GM19099 (cell line): Measurements from ENCODE around the gene LGSN.

Experiments
- POLR2A ChIP-seq: IDR thresholded peaks from 3 replicates; pipeline ENCODE4 v1.6.1; 2011; ENCODE audit warnings: low read depth; ENCODE audit not compliant: insufficient read length; ENCODE audit errors: extremely low read depth

Gene LGSN

GRCh38 chr6:63267046-63267445, 52.7 kb downstream of the LGSN start:
- TF ChIP-seq POLR2A, result no peak

- no peak for TF ChIP-seq POLR2A
Measured at GRCh38 chr6:63263444-63263843, 56.3 kb downstream of the LGSN start.

- no peak for TF ChIP-seq POLR2A
Measured at GRCh38 chr6:63261820-63262219, 58.0 kb downstream of the LGSN start.

GRCh38 chr6:63259153-63259552, 60.6 kb downstream of the LGSN start:
- no peak for TF ChIP-seq POLR2A

- no peak for TF ChIP-seq POLR2A
Measured at GRCh38 chr6:63249875-63250482, 69.8 kb downstream of the LGSN start.

- no peak for TF ChIP-seq POLR2A
Measured at GRCh38 chr6:63246581-63246980, 73.2 kb downstream of the LGSN start.

GRCh38 chr6:63245909-63246308, 73.9 kb downstream of the LGSN start:
- no peak for TF ChIP-seq POLR2A

- no peak for TF ChIP-seq POLR2A
Measured at GRCh38 chr6:63245420-63245819, 74.4 kb downstream of the LGSN start.

GRCh38 chr6:63236398-63236817, 83.4 kb downstream of the LGSN start:
- no peak for TF ChIP-seq POLR2A
